HG03108 (cell line): Measurements from ENCODE around the gene NECTIN1.

ENCODE experiments used
- ATAC-seq: cut with Tn5 transposase; IDR thresholded peaks from one replicate; pipeline ENCODE4 v1.9.1; 2021; ENCODE audit warnings: moderate library complexity; ENCODE audit not compliant: unreplicated experiment

The NECTIN1 gene

GRCh38 chr11:119755356-119756071, 26.5 kb upstream of the NECTIN1 start:
- ATAC-seq = no peak

GRCh38 chr11:119754656-119755355, 25.8 kb upstream of the NECTIN1 start:
- ATAC-seq = no peak

- no peak for ATAC-seq
Measured at GRCh38 chr11:119754199-119754598, 25.2 kb upstream of the NECTIN1 start.

- ATAC-seq = no peak
Measured at GRCh38 chr11:119752946-119753345, 23.9 kb upstream of the NECTIN1 start.

- ATAC-seq = no peak
Measured at GRCh38 chr11:119752345-119752871, 23.4 kb upstream of the NECTIN1 start.

- no peak for ATAC-seq
Measured at GRCh38 chr11:119750056-119750455, 21.1 kb upstream of the NECTIN1 start.

GRCh38 chr11:119749006-119749565, 20.1 kb upstream of the NECTIN1 start:
- no peak for ATAC-seq

GRCh38 chr11:119747868-119748660, 19.1 kb upstream of the NECTIN1 start:
- no peak for ATAC-seq

- no peak for ATAC-seq
Measured at GRCh38 chr11:119745776-119746535, 17.0 kb upstream of the NECTIN1 start.

GRCh38 chr11:119745112-119745511, 16.1 kb upstream of the NECTIN1 start:
- ATAC-seq = no peak

GRCh38 chr11:119744577-119744976, 15.6 kb upstream of the NECTIN1 start:
- no peak for ATAC-seq

- ATAC-seq = no peak
Measured at GRCh38 chr11:119743006-119743405, 14.0 kb upstream of the NECTIN1 start.

GRCh38 chr11:119742263-119742861, 13.4 kb upstream of the NECTIN1 start:
- no peak for ATAC-seq

GRCh38 chr11:119741369-119742262, 12.6 kb upstream of the NECTIN1 start:
- ATAC-seq = peak; percentile 61

- no peak for ATAC-seq
Measured at GRCh38 chr11:119739975-119740374, 11.0 kb upstream of the NECTIN1 start.

GRCh38 chr11:119739021-119739703, 10.2 kb upstream of the NECTIN1 start:
- no peak for ATAC-seq

GRCh38 chr11:119738059-119738439, 9.0 kb upstream of the NECTIN1 start:
- no peak for ATAC-seq

- no peak for ATAC-seq
Measured at GRCh38 chr11:119737366-119738058, 8.5 kb upstream of the NECTIN1 start.
